ENCODE data around the gene N4BP2L2. TPM values are rescaled to one million over a fixed set of nuclear protein-coding genes. Genes with fewer than 3 reads are reported as not detected.

Gene N4BP2L2
- total RNA-seq, 1 experiment from 2014 or later = 92.7 TPM

GRCh38 chr13:32419862-32420261 lies 118.7 kb downstream of the N4BP2L2 start:
- ChIA-PET POLR2A (no interaction called here), RAD21 (ENCODE audit: low non-redundant PET in 1 of 2, low total read pairs in 2 of 2, uncharacterized antibody in 2 of 2, unreplicated experiment in 2 of 2) (no interaction called here), CTCF (no interaction called here)
- Histone ChIP-seq H3K9me2 (ENCODE audit: insufficient read depth) (no peaks in the 10 kb centered on the region), H4K20me1 (ENCODE audit: insufficient read depth) (no peaks in the 10 kb centered on the region), H3K27ac (ENCODE audit: low read depth, low read length) (no peak overlapping the region), H2AFZ (ENCODE audit: low read depth, low read length, poor library complexity, severe bottlenecking) (no peak overlapping the region), H3K4me2 (ENCODE audit: low read length) (no peak overlapping the region), H3K4me1 (ENCODE audit: control insufficient read depth in 1 of 2, insufficient read depth in 2 of 2, low read length in 2 of 2) (no peaks in the 10 kb centered on the region), H3K9me3 (ENCODE audit: control insufficient read depth in 1 of 2, insufficient read depth in 1 of 2, low read depth in 1 of 2, low read length in 2 of 2) (no peaks in the 10 kb centered on the region; a peak in 1 of 4 replicates), H3K27me3 (ENCODE audit: insufficient read depth, low read length) (no peaks in the 10 kb centered on the region), H3K79me2 (ENCODE audit: insufficient read depth, low read length) (no peaks in the 10 kb centered on the region), H3K36me3 (ENCODE audit: control insufficient read depth in 1 of 2, insufficient read depth in 2 of 2, low read length in 2 of 2) (no peaks in the 10 kb centered on the region), H3K4me3 (replicated peaks in 1 of 2; ENCODE audit: low read depth in 1 of 2, low read length in 2 of 2) (no peak overlapping the region), H3K9ac (ENCODE audit: low read length) (no peak overlapping the region)
- no TSS peak for BruUV-seq (replicated peaks)
- DNase-seq (ENCODE audit: low read depth, low spot score) (no peak), ATAC-seq (no peak)
- TF ChIP-seq CTCF (IDR thresholded peaks at IDR 0.05 in 2 of 3, conservative IDR thresholded peaks at IDR 0.05 in 1 of 3; ENCODE audit: borderline replicate concordance in 1 of 3, insufficient read depth in 1 of 3, low read depth in 2 of 3, low read length in 2 of 3) = no peak
- no peak for TF ChIP-seq YY1 (IDR thresholded peaks at IDR 0.05; ENCODE audit: extremely low read depth, insufficient replicate concordance, low read depth, low read length)
- TF ChIP-seq REST (IDR thresholded peaks at IDR 0.05; ENCODE audit: low read depth) = no peak
- TF ChIP-seq ZBTB33 (IDR thresholded peaks at IDR 0.05; ENCODE audit: extremely low read depth, insufficient replicate concordance, low read length) = no peak
- TF ChIP-seq EGR1 (IDR thresholded peaks at IDR 0.05; ENCODE audit: low read depth) = no peak
- TF ChIP-seq RAD21 (IDR thresholded peaks at IDR 0.05; ENCODE audit: low read depth) = no peak
- intact Hi-C loops (cut with micrococcal nuclease) = no loop called here

All from HCT116 (cell line).